HG02763 (cell line): ENCODE results near the gene MRPS10.
"Not testable (repeated sequence)": the region's sequence is repeated elsewhere in the genome, so short reads cannot be mapped to it uniquely, and the experiment has no call there.

ENCODE experiments used
- ATAC-seq: cut with Tn5 transposase; IDR thresholded peaks from one replicate; pipeline ENCODE4 v1.9.1; 2021; ENCODE audit warnings: mild to moderate bottlenecking, moderate library complexity; ENCODE audit not compliant: unreplicated experiment

The MRPS10 gene

DNA sequence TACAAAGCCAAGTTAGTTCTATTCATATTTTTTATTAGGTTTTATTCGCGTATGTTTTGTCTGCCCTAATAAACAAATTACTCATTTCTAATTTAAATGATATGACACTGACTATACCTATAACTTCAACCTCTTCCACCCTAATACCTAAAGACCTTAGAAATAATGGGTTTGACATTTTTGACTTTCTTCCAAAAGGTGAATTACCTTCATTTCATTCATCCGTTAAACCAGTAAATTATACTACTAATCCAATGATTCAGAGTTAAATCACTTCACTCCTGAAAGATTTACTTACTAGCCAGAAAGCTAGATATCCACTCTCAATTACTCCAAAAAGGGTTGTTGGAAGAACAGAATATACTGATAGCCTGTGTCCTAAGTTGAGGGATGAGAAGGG is 5.2 kb downstream of the MRPS10 start:
- ATAC-seq, result no peak

DNA sequence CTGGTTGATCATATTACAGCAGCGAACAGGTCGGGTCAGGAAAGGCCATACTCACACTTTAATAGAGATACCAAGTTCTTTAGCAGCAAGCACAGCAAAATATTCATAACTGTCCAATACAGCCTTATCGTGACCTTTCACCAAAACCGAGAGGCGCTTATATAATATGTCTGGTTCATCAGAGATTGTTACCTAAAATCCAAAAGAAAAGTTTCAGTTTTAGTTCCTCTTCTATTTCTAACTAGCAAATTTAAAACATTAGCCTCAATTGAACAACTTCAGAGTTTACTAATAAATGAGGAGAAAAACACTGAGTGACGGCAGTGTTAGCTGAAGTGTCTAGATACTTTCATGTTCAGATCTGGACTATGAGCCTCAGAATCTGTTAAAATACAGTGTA is 5.9 kb downstream of the MRPS10 start:
- no peak for ATAC-seq

DNA sequence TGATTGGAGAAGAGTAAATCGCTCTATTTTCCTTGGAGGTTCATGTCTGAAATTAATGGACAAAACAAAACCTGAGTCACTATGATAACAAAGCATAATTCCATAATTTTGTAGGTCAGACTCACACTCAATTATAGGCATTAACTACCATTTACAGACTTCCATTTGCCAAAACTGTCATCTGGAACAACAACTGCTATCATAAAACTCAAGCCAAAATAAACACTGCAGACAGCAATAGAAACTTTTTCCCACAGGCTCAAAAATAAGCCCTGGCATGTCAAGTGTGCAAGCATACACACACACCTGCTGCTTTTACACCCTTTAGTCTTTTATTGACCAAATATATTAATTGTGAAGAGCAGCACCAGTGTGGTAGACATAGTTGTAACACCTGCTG is 7.1 kb downstream of the MRPS10 start:
- ATAC-seq, result no peak

- ATAC-seq, result not testable (repeated sequence)
Measured at GRCh38 chr6:42207559-42207958, 10.1 kb downstream of the MRPS10 start.

- no peak for ATAC-seq
Measured at GRCh38 chr6:42204768-42205282, 12.8 kb downstream of the MRPS10 start.

- ATAC-seq, result no peak
Measured at GRCh38 chr6:42203183-42203582, 14.5 kb downstream of the MRPS10 start.

DNA sequence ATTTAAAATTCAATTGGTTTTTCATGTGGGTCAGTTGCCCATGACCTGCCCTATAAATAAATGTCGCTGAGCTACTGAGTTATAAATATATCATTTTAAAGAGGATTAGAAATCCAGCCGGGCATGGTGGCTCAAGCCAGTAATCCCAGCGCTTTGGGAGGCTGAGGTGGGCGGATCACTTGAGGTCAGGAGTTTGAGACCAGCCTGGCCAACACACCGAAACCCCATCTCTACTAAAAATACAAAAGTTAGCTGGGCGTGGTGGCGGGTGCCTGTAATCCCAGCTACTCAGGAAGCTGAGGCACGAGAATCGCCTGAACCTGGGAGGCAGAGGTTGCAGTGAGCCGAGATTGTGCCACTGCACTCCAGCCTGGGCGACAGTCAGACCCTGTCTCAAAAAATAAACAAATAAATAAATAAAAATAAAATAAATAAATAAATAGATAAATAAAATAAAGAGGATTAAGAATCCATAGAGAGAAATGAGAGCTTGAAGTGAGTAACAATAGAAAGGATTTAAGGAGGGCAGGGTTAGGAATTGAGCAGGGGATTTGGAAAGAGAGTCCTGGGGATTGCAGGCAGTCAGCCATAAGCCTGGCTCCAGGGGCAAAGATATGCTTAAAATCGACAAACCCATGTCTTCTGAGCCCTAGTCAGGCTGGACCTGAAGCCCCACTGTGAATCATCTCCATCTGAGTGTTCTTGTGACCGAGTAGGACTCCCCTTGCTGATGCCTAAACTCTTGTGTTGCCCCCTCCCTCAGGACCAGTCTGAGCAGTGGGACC is 15.3 kb downstream of the MRPS10 start:
- not testable (repeated sequence) for ATAC-seq

- no peak for ATAC-seq
Measured at GRCh38 chr6:42201382-42201781, 16.3 kb downstream of the MRPS10 start.

GRCh38 chr6:42200035-42200434 is 17.6 kb downstream of the MRPS10 start:
- no peak for ATAC-seq

DNA sequence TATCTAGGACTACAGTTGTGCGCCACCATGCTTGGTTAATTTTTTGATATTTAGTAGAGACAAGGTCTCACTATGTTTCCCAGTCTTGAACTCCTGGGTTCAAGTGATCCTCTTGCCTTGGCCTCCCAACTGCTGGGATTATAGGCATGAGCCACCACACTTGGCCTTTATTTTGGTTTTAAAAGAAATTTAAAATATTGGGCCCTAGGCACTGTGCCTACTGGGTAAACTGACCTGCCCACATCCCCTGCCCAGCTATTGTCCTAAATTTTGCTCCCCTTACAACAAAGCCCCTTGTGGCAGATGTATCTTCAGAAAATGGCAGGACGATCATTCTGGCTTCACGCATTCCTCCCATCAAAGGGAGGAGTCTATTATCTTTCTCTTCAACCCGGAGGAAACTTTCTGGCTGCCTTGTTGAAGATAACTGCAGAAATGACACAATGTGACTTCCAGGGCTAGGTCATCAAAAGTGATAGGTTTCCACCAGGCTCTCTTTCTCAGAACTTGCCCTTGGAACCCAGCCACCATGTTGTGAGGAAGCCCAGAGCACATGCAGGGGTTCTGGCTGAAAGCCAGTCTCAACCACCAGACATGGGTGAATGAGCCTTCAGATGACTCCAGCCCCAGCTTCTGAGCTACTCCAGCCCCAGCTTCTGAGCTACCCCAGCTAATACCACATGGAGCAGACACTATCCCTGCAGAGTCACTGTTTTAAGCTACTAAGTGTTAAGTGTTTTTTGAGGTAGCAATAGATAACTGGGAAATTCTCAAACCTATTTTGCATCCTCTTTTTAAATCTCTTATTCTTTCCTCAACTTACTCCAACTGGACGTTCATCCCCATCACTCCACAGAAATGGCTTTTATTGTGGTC is 18.3 kb downstream of the MRPS10 start:
- no peak for ATAC-seq

- no peak for ATAC-seq
Measured at GRCh38 chr6:42197555-42198362, 19.9 kb downstream of the MRPS10 start.

GRCh38 chr6:42195415-42195814 is 22.2 kb downstream of the MRPS10 start:
- no peak for ATAC-seq

DNA sequence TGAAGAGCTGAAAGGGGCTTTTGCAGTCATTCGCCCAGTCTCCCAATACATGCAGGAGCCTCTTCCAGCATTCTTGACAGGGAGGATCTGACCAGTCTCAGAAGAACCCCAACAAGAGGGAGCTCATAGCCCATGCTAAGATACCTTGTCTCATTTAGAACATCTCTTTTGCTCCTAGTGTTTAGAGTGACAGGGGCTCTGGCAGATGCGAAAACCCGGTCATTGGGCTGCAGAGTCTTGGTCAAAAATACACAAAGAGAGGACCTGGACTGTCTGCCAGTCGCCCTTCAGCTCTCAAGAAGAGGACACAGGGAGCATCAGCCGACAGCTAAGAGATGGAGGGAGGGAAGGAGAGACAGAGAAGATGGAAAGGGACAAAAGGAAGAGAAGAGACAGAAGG is 23.6 kb downstream of the MRPS10 start:
- ATAC-seq, result no peak

DNA sequence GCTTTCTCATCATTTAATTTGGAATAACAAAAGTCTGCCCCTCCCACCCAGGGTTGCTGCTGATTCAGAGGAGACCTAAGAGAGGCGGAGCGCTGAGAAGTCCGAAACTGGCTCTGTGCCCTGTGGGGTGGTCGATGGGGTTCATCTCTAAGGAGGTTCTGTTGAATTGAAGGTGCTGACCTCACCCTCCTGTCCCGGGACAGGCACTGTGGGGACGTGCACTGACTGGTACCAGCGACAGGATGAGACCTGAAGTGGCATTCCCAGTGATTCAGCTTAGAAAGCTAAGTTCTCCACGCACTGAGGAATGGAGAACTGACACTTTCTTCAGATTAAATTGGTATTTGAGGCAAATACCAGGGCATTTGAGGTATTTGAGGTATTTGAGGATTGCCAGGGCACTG is 24.2 kb downstream of the MRPS10 start:
- ATAC-seq, result no peak

DNA sequence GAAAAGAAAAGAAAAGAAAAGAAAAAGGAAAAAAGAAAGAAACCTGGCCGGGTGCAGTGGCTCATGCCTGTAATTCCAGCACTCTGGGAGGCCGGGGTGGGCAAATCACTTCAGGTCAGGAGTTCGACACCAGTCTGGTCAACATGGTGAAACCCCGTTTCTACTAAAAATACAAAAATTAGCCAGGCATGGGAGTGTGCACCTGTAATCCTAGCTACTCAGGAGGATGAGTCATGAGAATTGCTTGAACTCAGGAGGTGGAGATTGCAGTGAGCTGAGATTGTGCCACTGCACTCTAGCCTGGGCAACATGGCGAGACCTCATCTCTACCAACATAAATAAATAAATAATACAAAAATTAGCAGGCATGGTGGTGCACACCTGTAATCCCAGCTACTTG is 25.3 kb downstream of the MRPS10 start:
- ATAC-seq, result not testable (repeated sequence)

GRCh38 chr6:42190554-42191183 is 27.0 kb downstream of the MRPS10 start:
- no peak for ATAC-seq

GRCh38 chr6:42188406-42188805 is 29.3 kb downstream of the MRPS10 start:
- ATAC-seq, result no peak

- no peak for ATAC-seq
Measured at GRCh38 chr6:42185597-42185996, 32.1 kb downstream of the MRPS10 start.

DNA sequence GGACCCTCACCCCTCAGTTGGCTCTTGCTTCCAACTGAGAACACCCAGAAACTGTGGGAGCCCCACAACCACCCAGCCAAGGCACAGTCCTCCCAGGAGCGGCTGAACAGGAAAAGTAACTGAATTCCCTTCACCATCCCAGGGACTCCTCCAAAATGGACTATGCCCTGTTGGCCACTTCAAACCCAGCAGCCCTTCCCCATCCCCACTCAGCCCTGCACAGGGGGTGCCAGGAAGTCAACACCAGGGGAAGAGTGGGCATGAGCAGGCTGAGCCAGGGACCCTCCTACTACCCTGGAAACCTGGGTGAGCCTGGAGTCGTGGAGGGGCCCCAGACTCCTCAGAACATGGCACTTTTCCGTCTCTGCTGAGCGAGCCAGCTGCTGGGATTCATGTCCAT is 33.2 kb downstream of the MRPS10 start:
- no peak for ATAC-seq

DNA sequence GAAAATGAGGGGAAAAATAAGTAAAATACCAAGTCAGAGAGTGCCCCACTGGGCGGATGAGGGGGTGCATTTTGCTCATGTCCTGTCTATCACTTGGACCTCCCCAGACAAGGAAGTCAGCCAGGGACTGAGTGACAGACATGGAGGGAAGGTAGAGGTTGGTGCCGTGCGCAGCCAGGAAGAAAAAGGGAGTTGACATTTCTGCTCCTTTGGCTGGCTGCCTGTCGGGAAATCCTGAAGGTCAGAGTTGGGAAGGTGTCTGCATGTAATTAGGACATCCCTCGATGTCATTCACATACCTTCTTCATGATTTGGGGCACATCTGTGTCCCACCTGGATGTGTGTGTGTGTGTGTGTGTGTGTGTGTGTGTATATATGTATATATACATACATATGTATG is 35.6 kb downstream of the MRPS10 start:
- no peak for ATAC-seq

DNA sequence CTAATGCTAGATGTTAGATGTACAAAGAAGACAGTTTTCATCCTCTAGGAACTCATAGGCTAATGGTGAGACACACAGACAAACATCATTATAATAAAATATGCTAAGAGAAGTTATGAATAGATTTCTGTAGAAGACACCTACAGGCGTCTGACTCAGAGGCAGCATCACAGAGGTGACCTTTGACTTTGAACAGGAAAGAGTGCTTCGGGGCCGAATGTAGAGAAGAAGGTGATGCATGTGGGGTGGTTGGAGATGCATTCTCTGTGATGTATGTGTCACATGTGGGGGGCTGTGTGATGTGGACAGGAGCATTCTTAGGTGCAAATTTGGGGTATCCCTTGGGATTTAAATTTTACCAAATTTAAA is 37.7 kb downstream of the MRPS10 start:
- no peak for ATAC-seq
